ENCODE measurements around the gene BCL2L1. TPM values are rescaled to one million over a fixed set of nuclear protein-coding genes. Genes with fewer than 3 reads are reported as not detected.
A peak's percentile ranks its signal among the peaks of the same experiment; 100 is the strongest.
"Not testable (repeated sequence)": the region's sequence is repeated elsewhere in the genome, so short reads cannot be mapped to it uniquely, and the experiment has no call there.

The BCL2L1 gene
- polyA plus RNA-seq, 3 donors, result 75.0 to 80.7 (median 78.0) TPM

GRCh38 chr20:31640259-31640658 is 82.4 kb downstream of the BCL2L1 start:
- no peak for DNase-seq (ENCODE audit: extremely low read depth in 1 of 11, low read depth in 9 of 11, low spot score in 4 of 11)

GRCh38 chr20:31638816-31639215 is 83.9 kb downstream of the BCL2L1 start:
- DNase-seq (ENCODE audit: extremely low read depth in 1 of 11, low read depth in 9 of 11, low spot score in 4 of 11), result no peak

- no peak for DNase-seq (ENCODE audit: extremely low read depth in 1 of 11, low read depth in 9 of 11, low spot score in 4 of 11)
Measured at GRCh38 chr20:31638317-31638716, 84.4 kb downstream of the BCL2L1 start.

- DNase-seq (ENCODE audit: extremely low read depth in 1 of 11, low read depth in 9 of 11, low spot score in 4 of 11), result no peak
Measured at GRCh38 chr20:31637660-31638059, 85.0 kb downstream of the BCL2L1 start, which contains the start of gene COX4I2. Gene COX4I2, plus strand, starts transcription at chr20:31637912. Its CDS starts 1,106 bp downstream, at chr20:31639018.

GRCh38 chr20:31633339-31633914 is 89.2 kb downstream of the BCL2L1 start:
- DNase-seq (ENCODE audit: extremely low read depth in 1 of 11, low read depth in 9 of 11, low spot score in 4 of 11), result peak in 3 of 11 donors; percentile 30 to 40 (median 31)

- no peak for DNase-seq (ENCODE audit: extremely low read depth in 1 of 11, low read depth in 9 of 11, low spot score in 4 of 11)
Measured at GRCh38 chr20:31632548-31633338, 89.9 kb downstream of the BCL2L1 start.

- no peak for DNase-seq (ENCODE audit: extremely low read depth in 1 of 11, low read depth in 9 of 11, low spot score in 4 of 11)
Measured at GRCh38 chr20:31630187-31630790, 92.4 kb downstream of the BCL2L1 start.

GRCh38 chr20:31628057-31628456 is 94.6 kb downstream of the BCL2L1 start:
- not testable (repeated sequence) for DNase-seq (ENCODE audit: extremely low read depth in 1 of 11, low read depth in 9 of 11, low spot score in 4 of 11)

- not testable (repeated sequence) for DNase-seq (ENCODE audit: extremely low read depth in 1 of 11, low read depth in 9 of 11, low spot score in 4 of 11)
Measured at GRCh38 chr20:31626534-31626933, 96.1 kb downstream of the BCL2L1 start.

- not testable (repeated sequence) for DNase-seq (ENCODE audit: extremely low read depth in 1 of 11, low read depth in 9 of 11, low spot score in 4 of 11)
Measured at GRCh38 chr20:31623123-31623505, 99.6 kb downstream of the BCL2L1 start.

GRCh38 chr20:31620246-31620645 is 102.4 kb downstream of the BCL2L1 start:
- no peak for DNase-seq (ENCODE audit: extremely low read depth in 1 of 11, low read depth in 9 of 11, low spot score in 4 of 11)

- no peak for DNase-seq (ENCODE audit: extremely low read depth in 1 of 11, low read depth in 9 of 11, low spot score in 4 of 11)
Measured at GRCh38 chr20:31617432-31618104, 105.1 kb downstream of the BCL2L1 start.

GRCh38 chr20:31615416-31615815 is 107.3 kb downstream of the BCL2L1 start:
- DNase-seq (ENCODE audit: extremely low read depth in 1 of 11, low read depth in 9 of 11, low spot score in 4 of 11), result no peak

Other genes with a start within 250 kb of the BCL2L1 start
- under 1 TPM in 1 of 3 donors, not detected in 2; 0.36 TPM for gene DEFB124, start 247.7 kb downstream of the BCL2L1 start, polyA plus RNA-seq (ENCODE audit: insufficient read length in 3 of 3)
- gene REM1, start 247.6 kb downstream of the BCL2L1 start, polyA plus RNA-seq (ENCODE audit: insufficient read length in 3 of 3), result under 1 TPM; 0.11 to 0.91 (median 0.34) TPM
- 100 to 1,000 TPM; 129 to 156 (median 142) TPM for gene HM13, start 208.4 kb downstream of the BCL2L1 start, polyA plus RNA-seq (ENCODE audit: insufficient read length in 3 of 3)
- 100 to 1,000 TPM; 173 to 221 (median 197) TPM for gene ID1, start 117.6 kb downstream of the BCL2L1 start, polyA plus RNA-seq (ENCODE audit: insufficient read length in 3 of 3)
- 1 to 10 TPM; 1.3 to 3.0 (median 2.8) TPM for gene COX4I2, start 85.0 kb downstream of the BCL2L1 start, polyA plus RNA-seq (ENCODE audit: insufficient read length in 3 of 3)
- 10 to 100 TPM; 38.2 to 61.1 (median 58.2) TPM for gene TPX2, start 16.4 kb upstream of the BCL2L1 start, polyA plus RNA-seq (ENCODE audit: insufficient read length in 3 of 3)
- 1 to 10 TPM in 1 of 3 donors, under 1 TPM in 2; 0.61 to 1.1 (median 0.81) TPM for gene MYLK2, start 96.5 kb upstream of the BCL2L1 start, polyA plus RNA-seq (ENCODE audit: insufficient read length in 3 of 3)
- 1 to 10 TPM; 4.9 to 8.9 (median 5.2) TPM for gene FOXS1, start 122.7 kb upstream of the BCL2L1 start, polyA plus RNA-seq (ENCODE audit: insufficient read length in 3 of 3)
- 10 to 100 TPM; 17.1 to 19.9 (median 19.6) TPM for gene DUSP15, start 147.7 kb upstream of the BCL2L1 start, polyA plus RNA-seq (ENCODE audit: insufficient read length in 3 of 3)
- 1 to 10 TPM; 3.0 to 7.5 (median 3.1) TPM for gene TTLL9, start 147.8 kb upstream of the BCL2L1 start, polyA plus RNA-seq (ENCODE audit: insufficient read length in 3 of 3)
- 10 to 100 TPM; 19.5 to 21.8 (median 20.0) TPM for gene PDRG1, start 229.2 kb upstream of the BCL2L1 start, polyA plus RNA-seq (ENCODE audit: insufficient read length in 3 of 3)
- gene XKR7, start 245.3 kb upstream of the BCL2L1 start, polyA plus RNA-seq (ENCODE audit: insufficient read length in 3 of 3), result under 1 TPM; 0.34 to 0.39 (median 0.36) TPM

Measured in renal cortex interstitium (tissue), 11 donors.